H7 (cell line): ENCODE results near the gene OR6M1. TPM values are rescaled to one million over a fixed set of nuclear protein-coding genes. Genes with fewer than 3 reads are reported as not detected.

Experiments used
- DNase-seq: peaks from one replicate; pipeline ENCODE4 v3.0.0; 2012
- H3K27me3 ChIP-seq: 2 replicates; pipeline ENCODE4 v1.6.0; 2011; ENCODE audit warnings: mild to moderate bottlenecking, low read length; ENCODE audit not compliant: control insufficient read depth, insufficient read depth
- H3K36me3 ChIP-seq: replicated peaks from 2 replicates; pipeline ENCODE4 v1.5.1; 2011; ENCODE audit warnings: low read length; ENCODE audit not compliant: control insufficient read depth, insufficient read depth
- H3K4me3 ChIP-seq: 2 replicates; pipeline ENCODE4 v1.5.1; 2011; ENCODE audit warnings: low read depth, mild to moderate bottlenecking, control low read depth, low read length, moderate library complexity; ENCODE audit not compliant: insufficient read depth
- total RNA-seq: library from RNA; depleted of rRNA; stranded (reverse); fragments of >200 nt; shearing (Covaris generic); gene quantifications from 2 replicates; pipeline ENCODE4 v1.2.3, GENCODE V29; 2014

Gene OR6M1
- total RNA-seq, 1 experiment from 2014 or later: not detected

DNA sequence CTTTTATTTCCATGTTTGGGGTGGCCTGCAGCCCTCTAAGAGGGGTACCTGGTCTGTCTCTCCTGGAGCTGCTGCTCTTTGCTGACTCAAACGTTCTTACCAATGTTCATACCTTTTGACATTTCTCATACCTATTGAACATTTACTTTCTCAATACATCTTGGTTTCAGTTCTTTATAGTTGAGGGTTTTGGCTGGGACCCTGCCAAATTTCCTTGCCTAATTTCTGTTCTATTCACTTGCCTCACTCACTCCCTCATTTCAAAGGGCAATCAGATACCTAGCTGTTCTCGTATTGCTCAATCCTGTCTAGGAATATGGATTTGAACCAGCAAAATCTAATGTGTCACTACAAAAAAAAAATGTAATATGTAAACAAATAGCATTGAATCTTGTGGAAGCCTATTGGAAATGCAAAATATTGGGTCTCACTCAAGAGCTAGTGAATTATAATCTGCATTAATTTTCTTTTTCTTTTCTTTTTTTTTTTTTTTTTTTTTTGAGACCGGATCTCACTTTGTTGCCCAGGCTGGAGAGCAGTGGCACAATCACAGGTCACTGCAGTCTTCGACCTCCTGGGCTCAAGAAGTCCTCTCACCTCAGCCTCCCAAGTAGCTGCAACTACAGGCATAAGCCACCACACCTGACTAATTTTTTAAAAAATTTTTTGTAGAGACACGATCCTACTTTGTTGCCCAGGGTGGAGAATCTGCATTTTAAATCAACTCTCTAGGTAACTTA, 7.5 kb downstream of the OR6M1 start:
- H3K36me3 ChIP-seq: no peaks in the 10 kb centered on the region
- H3K27me3 ChIP-seq: no peaks in the 10 kb centered on the region
- no peak overlapping the region for H3K4me3 ChIP-seq
- DNase-seq: no peak

DNA sequence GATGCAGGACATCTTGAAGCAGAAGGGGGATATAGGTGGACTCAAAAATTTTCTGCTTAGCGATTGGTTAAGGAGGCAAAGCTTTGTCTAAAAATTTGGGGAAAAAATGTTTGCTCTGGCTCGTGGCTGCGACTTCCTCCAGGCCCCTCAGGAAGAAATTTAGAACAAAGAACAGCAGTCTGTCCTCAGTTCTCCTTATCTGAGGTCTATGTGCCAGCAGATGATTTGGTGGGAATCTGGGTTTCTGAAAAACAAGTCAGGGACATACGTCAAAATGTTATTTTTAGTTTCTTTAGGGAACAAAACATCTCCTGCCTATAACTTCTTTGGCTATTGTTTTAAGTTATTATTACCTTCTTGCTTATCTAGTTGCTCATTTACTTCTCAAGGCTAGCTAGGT, 8.1 kb downstream of the OR6M1 start:
- no peak for DNase-seq
- H3K27me3 ChIP-seq: no peaks in the 10 kb centered on the region
- H3K4me3 ChIP-seq: no peak overlapping the region
- no peaks in the 10 kb centered on the region for H3K36me3 ChIP-seq

DNA sequence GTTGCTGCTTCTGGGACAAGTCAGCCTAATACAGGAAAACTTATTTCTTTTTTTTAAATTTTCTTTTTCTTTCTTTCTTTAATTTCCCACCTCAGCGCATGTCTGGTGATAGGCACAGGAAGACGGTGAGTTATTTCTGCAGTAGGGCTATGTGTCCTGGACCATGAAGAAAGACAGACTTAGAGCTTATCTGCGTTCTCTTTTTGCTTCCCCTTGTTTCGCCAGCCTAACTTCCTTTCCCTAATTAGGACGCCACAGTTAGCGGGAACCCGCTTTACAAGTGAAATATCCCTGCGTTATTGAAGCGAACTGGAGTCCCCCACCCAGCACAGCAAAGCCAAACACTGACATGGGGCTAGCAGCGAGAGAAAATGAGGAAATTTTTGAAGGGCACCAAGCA, 8.6 kb downstream of the OR6M1 start:
- Histone ChIP-seq H3K27me3 (no peaks in the 10 kb centered on the region), H3K36me3 (no peaks in the 10 kb centered on the region), H3K4me3 (no peak overlapping the region)
- no peak for DNase-seq

DNA sequence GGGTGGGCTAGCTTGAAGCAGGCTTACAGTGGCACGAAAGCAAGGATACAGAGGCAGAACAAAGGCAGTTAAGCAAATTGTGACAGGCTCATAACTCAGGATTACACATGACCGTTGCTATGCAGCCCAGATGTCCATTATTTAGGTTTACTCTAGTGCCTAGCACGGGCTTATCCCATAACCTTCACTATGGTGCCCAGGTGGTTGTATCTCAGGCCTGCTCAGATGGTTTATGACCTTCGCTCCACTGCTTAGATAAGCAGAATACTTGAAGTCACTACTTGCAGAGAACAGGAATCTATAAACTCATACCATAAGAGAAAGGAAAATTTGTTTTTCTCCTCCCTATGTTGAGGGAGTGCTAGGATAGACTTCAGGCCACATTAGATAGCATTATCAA, 9.0 kb downstream of the OR6M1 start:
- no peak for DNase-seq
- Histone ChIP-seq H3K27me3 (no peaks in the 10 kb centered on the region), H3K4me3 (no peak overlapping the region), H3K36me3 (no peaks in the 10 kb centered on the region)

DNA sequence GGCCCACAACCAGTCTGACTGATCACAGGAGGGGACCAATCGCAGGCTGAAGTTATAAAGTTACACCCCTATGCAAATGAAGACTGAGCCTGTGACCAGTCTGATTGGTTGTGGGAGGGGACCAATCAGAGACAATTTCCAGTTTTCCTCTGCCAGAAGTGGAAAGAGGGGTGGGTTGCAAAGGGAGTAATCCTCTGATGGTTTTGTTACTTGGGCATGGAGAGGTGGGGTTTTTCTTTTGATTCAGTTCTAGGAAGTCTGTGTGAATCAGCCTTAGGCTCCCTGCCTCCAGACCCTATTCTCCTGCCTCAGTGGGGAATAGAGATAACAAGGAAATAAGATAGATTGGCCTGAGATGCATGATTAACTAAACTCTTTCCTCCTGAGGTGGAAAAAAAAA, 9.9 kb downstream of the OR6M1 start:
- DNase-seq: no peak
- Histone ChIP-seq H3K4me3 (no peak overlapping the region), H3K36me3 (no peaks in the 10 kb centered on the region), H3K27me3 (no peaks in the 10 kb centered on the region)

DNA sequence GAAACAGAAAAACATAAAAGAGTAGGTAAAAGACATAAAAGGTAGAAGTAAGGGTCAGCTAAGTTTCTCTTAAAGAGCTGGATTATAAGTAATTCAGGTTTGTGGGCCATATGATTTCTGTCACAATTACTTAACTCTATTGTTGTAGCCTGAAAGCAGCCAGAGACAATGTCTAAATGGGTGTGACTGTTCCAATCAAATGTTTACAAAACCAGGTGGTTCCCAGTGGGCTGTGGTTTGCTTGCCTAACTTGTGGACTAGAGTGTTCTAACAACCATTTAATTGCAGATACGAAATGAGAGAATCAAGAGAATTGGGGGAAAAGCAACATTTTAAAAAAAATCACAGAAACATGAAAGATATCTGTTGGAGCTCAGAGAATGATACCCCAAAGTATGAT, 22.6 kb downstream of the OR6M1 start:
- no peaks in the 10 kb centered on the region for H3K27me3 ChIP-seq
- no peak for DNase-seq
- no peak overlapping the region for H3K4me3 ChIP-seq
- no peaks in the 10 kb centered on the region for H3K36me3 ChIP-seq

DNA sequence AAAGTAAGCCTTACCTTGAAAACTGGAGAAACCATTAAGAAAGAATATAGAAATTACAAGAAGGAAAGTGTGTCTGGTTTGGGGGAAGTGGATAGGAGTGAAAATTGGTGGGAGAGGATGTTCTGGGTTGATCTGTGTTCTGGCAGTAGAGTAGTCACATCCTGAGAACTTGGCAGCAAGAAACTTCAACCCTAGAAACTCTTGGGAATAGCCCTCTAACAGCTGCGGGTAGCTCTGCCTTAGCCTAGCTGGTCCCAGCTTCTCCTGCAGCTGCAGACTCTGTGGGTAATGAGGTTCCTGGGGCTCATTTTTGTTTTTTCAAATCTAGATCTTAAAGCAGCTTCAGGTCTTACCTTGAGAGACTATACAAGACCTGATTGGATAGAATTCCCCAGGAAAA, 27.6 kb downstream of the OR6M1 start:
- no peak for DNase-seq
- H3K27me3 ChIP-seq: no peaks in the 10 kb centered on the region
- H3K4me3 ChIP-seq: no peak overlapping the region
- H3K36me3 ChIP-seq: no peaks in the 10 kb centered on the region

DNA sequence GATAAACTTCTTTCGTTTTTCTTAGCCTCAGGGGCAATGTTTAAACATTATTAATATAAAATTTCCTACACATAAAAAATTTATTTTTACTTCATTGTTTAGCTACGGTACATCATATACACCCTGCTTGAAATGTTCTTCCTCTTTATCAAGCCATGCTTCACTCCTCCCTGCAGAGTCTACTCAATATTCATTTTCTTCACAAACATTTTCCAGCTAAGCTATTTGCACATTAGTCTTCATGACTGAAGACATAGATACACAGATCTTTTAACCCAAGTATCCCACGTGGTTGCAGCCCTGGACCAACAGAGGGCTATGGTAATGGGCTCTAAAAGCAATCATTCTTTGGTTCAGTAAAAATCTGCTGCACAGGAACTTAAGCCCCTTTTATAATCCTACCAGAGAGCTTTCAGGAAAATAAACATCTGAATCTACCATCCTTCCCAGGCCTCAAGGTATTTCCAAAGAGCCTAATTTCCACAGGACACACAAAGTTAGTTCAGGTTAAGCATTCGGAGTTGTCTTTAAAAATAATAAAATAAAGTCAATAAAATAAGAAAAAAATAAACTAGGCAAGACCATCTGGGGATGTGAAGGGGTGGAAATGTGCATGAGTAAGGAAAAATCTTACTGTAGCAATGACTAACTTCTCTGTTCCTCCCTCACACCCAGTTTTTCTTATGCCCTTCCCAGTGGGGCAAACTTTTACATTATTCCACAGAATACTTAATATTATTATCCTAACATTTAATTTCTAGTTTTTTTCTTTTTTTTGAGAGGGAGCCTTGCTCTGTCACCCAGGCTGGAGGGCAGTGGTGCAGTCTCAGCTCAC, 30.2 kb downstream of the OR6M1 start:
- no peaks in the 10 kb centered on the region for H3K27me3 ChIP-seq
- H3K4me3 ChIP-seq: no peak overlapping the region
- no peaks in the 10 kb centered on the region for H3K36me3 ChIP-seq
- DNase-seq: no peak

DNA sequence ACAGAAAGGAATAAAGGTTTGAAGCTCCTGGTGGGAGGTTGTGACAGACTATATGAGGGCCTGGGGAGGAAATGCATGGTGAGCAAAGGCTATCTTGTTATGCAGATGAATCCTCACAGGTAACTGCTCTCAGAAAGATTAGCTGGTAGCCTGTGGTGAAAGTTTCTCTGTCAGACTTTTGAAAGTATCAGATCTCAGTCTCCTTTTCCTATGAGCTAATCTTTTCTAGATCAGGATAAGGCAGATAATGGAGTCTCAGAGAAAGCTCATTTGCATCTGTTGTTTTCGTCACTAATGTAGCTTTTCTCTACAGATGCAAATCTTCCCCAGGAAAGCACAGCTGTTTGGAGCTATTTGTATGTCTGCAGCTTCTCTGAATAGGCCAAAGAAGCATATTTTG, 30.9 kb downstream of the OR6M1 start:
- Histone ChIP-seq H3K36me3 (no peaks in the 10 kb centered on the region), H3K4me3 (no peak overlapping the region), H3K27me3 (no peaks in the 10 kb centered on the region)
- DNase-seq: peak; percentile 55

DNA sequence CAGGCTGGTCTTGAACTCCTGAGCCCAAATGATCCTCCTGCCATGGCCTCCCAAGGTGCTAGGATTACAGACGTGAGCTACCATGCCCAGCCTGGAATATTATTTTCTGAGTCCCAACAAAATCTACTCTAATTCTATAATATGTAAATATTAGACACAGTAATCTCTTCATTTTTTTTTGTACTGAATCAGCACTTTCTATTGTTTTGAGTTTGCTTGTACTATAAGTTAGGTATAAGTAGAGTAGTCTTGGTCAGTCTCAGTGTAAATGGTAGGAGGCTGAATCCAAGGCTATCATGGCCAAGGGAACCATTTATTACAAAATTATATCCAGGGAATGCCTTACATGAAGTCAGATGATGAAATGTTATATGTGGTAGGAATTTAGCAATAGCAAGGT, 32.2 kb downstream of the OR6M1 start:
- no peaks in the 10 kb centered on the region for H3K36me3 ChIP-seq
- no peak overlapping the region for H3K4me3 ChIP-seq
- no peaks in the 10 kb centered on the region for H3K27me3 ChIP-seq
- DNase-seq: no peak

DNA sequence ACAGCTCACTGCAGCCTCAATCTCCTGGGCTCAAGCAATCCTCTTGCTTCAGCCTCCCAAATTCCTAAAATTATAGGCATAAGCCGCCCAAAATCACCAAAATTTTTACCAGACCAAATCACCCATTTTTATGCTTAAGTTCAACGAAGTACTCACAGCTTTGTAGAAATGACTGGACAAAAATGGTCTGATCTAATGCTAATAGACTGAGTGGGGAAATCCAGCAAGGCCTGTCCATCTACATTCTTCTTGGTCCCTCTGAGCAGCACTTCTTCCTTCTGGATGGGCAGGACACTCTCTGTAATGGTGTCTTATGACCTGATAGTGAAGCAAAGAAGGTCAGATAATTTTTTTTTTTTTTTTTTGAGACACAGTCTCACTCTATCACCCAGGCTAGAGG, 33.1 kb downstream of the OR6M1 start:
- H3K27me3 ChIP-seq: no peaks in the 10 kb centered on the region
- no peak overlapping the region for H3K4me3 ChIP-seq
- DNase-seq: no peak
- H3K36me3 ChIP-seq: no peaks in the 10 kb centered on the region

DNA sequence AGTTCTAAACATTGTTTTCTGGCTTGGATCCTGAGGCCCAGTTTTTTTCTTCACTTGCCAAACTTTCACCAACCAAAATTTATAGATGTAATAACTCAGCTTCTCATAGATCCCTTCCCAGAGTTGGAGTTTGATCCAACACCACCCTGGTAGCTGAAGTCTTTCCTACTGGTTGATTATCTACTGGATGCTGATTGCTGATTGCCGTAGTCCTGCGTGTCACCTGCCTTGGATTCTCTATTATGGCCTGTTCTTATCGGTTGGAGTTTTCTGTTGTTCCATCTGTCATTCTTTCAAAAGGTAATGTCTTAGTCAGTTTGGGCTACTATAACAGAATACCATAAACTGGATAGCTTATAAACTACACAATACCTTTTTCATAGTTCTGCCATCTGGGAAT, 34.5 kb downstream of the OR6M1 start:
- no peaks in the 10 kb centered on the region for H3K27me3 ChIP-seq
- DNase-seq: no peak
- no peaks in the 10 kb centered on the region for H3K36me3 ChIP-seq
- H3K4me3 ChIP-seq: no peak overlapping the region

DNA sequence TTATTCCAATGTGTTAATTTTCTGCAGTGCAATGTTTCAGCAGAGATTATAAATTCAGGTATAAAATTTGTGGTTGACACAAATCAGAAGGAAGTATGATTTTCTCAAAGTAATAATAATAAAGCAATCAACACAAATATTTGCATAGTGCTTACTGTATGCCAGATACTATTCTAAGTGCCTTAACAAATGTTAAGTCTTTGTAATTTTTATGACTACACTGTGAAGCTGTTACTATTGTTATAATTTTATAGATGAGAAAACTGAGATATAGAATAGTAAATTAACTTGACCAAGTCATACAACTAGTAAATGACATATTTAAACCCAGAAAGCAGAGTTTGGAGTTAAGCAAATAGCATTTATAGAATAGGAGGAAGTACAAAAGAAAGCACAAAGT, 35.4 kb downstream of the OR6M1 start:
- Histone ChIP-seq H3K36me3 (no peaks in the 10 kb centered on the region), H3K27me3 (no peaks in the 10 kb centered on the region), H3K4me3 (no peak overlapping the region)
- no peak for DNase-seq

DNA sequence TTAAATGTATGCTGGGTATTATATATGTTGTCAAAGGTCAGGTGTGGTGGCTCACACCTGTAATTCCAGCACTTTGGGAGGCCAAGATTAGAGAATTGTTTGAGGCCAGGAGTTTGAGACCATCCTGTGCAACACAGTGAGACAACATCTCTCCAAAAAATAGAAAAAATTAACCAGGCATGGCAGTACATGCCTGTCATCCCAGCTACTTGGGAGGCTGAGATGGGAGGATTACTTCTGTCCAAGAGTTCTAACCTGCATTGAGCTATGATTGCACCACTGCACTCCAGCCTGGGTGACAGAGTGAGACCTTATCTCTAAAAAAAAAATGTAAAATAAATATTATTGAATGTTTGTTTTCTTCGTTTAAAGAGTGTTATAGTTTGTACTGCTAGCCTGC, 40.5 kb downstream of the OR6M1 start:
- no peaks in the 10 kb centered on the region for H3K36me3 ChIP-seq
- DNase-seq: no peak
- no peaks in the 10 kb centered on the region for H3K27me3 ChIP-seq
- H3K4me3 ChIP-seq: no peak overlapping the region

DNA sequence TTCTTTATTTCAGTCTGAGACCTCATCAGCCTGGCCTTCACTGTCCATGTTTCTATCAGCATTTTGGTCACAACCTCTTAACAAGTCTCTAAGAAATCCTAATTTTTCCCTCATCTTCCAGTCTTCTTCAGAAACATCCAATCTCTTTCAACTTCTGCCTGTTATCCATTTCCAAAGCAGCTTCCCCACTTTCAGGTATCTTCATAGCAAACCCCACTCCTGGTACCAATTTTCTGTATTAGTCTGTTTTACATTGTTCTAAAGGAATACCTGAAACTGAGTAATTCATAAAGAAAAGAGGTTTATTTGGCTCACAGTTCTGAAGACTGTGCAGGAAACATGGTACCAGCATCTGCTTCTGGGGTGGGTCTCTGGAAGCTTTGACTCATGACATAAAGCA, 43.7 kb downstream of the OR6M1 start:
- DNase-seq: no peak
- no peak overlapping the region for H3K4me3 ChIP-seq
- H3K36me3 ChIP-seq: no peaks in the 10 kb centered on the region
- H3K27me3 ChIP-seq: no peaks in the 10 kb centered on the region
